Mesenteric fat pad (tissue), 1 donor: ENCODE results near the gene FAM219A. TPM values are rescaled to one million over a fixed set of nuclear protein-coding genes. Genes with fewer than 3 reads are reported as not detected.
"Not testable (repeated sequence)": the region's sequence is repeated elsewhere in the genome, so short reads cannot be mapped to it uniquely, and the experiment has no call there.

Source experiments
- DNase-seq: peaks from one replicate; pipeline ENCODE4 v3.0.0-alpha.2; 2020; ENCODE audit warnings: low spot score
- total RNA-seq: library from RNA; stranded (reverse); fragmentation: NEBNext Ultra II Directional; extraction: Animal tissue kit (Norgen Biotek cat#: 25700); gene quantifications from one replicate; pipeline ENCODE4 v1.2.1, GENCODE V29; 2021
- donor health status: DM: yes; HTN: yes; CAD: no.

The FAM219A gene
- total RNA-seq, 1 donor from 2014 or later, result 53.9 TPM

DNA sequence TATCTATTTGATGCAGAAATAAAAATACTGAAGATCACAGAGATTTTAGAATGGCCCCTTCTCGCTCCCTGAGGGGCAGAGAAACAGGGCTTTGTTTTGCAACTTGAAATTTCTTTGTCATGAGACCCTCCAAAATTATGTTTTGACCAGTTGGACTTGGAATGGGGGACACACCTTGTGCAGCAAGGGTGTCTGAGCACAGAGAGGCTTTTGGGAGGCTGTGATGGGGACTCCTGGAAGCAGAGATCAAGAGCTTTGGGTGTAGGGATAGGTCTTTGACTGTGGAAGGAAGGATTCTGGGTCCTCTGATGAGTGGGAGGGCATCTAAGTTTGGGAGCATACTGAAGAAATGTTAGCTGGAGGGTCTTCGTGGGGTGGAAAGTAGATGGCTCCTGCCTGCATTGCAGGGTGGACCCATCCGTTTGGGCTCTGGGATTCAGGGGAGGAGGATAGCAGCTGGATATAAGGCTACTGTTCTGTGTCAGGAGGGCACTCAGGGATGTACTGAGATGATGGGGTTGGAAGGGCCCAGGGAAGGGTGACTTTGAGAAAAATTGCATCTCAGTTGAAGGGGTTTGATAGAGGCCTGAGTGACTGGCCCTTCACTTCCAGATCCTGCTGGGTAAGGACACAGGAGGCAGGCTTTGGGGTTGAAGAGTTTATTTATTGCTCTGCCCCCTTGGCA lies 79.9 kb downstream of the FAM219A start:
- no peak for DNase-seq

GRCh38 chr9:34377404-34377746 lies 81.0 kb downstream of the FAM219A start:
- DNase-seq, result peak; percentile 80

DNA sequence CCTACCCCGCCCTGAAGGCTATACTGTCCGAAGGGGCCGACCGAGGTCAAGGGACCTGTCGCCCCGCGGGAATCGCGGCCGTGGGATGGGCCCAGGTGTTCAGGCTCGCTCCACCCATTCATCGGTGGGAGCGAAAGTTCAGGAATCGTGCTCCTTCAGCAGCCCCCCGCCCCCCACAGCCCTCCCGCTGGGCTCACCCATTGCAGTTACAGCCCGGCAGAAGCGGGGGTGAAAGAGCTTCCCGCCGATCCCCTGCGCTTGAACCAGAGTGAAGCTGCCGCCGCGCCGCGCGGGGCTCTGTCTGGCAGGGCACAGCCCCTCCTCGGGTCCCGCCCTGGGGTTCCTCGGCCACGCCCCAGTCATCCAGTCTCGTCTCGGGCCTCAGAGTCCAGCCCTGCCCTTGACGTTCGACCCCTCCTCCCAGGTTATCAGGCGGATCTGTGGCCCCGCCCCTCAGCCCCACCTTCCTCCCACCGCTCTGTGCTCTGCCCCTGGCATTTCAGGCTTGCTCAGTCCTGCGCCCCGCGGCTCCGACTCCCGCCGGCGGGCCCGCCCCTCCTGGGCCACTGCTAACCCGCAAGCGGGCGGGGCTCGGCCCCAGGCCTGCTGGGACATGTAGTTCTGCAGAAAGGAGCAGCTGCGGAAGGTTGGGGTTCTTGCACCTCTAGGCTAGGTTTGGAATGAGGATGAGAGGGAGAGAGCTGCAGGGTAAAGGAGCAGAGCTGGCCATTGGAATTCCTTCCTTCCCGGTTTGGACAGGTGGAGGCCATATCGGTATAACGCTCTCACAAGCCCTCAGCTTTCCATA lies 81.6 kb downstream of the FAM219A start, which contains the start of gene MYORG:
MYORG (minus strand) TSS at position 303 of the 808 bp plus-strand sequence. CDS start 3,955 bp downstream, outside the sequence.
- peak; percentile 97 for DNase-seq

- DNase-seq, result peak; percentile 91
Observed at GRCh38 chr9:34375901-34376595, 82.3 kb downstream of the FAM219A start.

DNA sequence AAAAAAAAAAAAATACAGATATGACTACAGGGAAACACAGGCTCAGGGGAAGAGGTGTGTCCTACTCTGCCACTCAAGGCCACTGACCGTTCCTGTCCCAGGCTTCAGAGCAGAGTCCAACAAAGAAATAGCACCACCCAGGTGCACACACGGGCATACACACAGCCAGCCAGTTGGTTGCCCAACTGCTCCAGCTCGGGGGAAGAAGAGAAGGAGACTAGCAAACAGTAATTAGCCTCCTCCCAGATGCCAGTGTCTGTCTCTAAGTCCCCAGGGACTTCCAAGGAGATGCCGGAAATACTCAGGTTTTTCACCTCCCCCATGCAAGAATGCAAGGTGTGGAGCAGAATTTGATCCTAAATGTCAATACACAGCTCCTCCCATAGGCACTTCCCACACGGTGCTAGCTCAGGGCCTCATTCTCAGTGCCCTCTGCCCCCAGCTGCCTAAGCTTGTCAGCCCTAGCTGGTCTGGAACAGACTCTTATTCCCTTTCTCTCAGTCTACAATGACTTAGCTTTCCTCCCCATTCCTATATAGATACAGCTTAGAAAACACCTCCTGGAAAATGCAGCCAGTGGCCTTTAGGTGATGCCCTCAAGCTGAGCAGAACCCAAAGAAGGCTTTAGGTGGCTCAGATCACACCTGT lies 83.3 kb downstream of the FAM219A start:
- DNase-seq, result no peak

DNA sequence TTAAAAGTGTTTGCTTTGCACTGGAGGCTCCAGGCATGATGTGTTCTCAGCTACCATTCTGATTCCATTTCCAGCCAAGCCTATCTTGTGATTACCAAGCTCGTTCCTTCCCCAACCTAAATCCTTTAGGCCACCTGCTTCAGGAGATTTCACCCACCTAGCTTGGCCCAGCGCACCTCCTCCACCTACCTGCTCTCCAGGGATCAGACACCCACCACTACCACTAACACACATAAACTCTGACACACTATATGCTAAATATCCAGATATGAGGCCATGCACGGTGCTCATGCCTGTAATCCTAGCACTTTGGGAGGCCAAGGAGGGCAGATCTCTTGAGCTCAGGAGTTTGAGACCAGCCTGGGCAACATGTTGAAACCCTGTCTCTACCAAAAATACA lies 84.0 kb downstream of the FAM219A start:
- DNase-seq, result no peak

DNA sequence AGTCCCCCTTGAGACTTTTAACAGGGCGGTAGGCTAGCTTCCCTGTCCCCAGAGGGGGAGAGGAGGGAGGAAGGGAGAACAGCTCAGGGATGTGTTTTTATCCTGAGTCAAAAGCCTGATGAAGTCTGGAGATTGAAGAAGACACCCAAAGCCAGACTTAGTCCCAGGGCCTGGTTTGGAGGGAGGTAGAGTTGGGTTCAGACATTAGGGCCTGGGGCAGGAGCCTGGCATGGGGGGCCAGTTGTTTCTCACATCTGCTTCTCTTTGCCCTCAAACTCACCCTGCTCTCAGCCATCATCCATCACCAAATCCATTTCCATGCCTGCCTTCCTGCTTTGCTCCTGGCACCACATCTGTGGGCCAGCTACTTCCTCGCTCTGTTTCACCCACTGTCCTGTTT lies 84.6 kb downstream of the FAM219A start:
- DNase-seq, result no peak

DNA sequence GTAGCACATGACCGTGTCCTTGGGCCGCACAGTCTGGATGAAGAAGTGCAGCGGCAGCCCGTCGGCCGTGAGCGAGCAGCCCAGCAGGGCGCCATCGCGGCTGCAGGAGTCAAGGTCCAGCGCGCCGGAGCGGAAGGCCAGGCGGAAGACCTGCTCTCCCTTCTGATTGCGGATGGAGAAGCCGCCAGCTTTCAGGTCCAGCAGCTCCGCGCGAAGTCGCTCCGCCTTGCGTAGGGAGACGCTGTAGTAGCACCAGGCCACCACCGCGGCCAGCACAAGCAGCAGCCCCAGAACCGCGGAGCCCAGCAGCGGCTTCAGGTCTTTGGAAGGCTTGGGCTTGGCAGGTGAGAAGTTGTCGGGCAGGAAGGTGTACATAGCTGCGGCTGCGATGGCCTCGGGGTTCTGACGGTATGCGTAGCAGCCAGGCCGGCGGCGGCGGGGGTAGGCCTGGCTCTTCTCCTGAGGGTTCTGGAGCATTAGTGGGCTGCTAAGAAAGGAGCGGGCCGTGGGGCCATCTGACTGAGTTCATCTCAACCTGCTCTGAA lies 85.8 kb downstream of the FAM219A start:
- DNase-seq, result peak; percentile 90

DNA sequence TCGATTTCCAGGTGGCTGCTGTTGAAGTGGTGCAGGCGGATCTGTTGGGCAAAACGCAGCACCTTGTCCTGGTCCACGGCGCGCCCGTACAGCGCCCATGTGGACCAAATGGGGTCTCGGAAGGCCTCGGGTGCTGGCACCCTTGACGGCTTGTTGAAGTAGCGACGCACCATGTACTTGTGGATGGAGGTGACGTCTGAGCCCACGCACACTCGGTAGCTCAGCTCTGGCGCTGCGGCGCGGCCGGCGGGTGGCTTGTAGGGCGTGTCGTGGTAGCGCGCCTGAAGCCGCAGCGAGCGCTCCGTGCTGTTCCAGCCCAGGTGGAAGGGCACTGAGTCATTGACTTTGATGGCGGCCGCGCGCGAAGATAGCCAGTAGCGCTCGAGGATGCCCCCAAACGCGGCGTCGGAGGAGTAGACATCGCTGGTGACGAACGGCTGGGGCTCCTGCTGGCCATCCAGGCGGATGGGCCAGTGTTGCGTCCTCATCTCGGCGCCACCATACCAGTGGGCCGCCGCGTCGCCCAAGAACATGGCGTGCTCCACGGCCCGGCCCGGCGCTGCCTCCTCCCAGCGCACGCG lies 86.4 kb downstream of the FAM219A start:
- peak; percentile 78 for DNase-seq

DNA sequence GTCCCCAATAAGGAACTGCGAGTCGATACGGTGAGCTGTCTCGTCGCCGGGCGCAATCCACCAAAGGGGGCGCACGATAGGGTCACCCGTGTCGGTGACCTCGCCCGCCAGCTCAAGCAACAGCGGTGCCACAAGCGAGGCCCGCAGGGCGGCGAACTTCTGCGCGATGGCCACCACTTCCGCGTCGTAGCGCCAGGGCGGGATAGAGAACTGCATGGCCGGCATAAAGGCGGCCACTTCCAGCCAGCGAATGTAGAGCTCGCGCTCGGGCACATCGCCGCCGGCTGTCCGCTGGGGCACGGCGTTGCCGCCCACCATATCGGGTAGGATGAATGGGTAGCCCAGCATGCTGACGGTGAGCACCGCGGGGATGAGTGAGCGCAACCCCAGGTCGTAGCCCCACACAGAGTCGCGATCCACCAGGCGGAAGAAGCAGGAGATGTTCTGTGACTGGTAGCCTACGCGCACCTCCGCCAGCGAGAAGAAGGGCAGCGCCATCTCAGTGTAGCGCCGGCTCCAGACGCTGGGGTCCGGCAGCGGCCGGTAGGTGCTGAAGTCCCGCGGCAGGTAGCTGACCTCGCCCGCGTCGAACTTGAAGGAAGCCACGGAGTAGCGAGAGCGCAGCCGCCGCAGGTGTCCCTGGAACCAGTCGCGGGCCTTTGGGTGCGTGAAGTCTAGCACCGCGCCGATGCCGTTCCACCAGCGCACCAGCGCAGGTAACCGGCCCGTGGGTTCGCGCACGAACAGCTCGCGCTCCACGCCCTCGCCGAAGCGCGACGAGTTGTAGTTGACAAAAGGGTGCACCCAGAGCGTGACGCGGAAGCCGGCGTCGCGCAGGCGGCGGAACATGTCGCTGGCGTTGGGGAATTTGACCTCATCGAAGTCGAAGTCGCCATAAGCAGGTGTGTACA lies 87.1 kb downstream of the FAM219A start:
- DNase-seq, result peak; percentile 87

DNA sequence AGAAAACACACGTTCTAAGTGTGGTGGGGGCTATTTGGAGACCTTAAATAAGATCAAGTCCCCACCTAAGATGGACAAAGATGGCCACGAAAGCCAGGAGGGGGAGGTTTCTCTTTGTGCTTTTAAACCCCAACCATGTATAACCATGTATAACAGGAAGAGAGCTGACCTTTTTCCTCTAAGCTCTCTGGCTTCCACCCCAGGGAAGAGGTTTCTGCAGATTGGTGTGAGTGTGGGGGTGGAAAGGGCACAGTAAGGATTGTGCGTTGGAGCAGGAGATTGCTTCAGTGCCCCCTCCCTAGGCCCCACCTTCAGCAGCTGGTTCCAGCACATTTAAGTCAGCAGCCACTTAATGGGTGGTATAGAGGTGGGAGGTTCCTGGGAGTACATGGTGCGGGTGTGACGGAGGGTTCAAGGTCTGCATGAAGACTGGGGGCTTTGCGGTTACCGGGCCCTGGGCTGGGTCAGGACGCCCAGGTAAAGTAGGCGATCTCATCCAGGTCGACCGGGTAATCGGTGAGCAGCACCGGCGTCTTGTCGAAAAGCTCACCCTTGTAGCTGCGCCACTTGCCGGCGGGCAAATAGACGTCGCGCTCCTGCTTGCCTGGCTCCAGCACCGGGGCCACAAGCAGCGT lies 87.9 kb downstream of the FAM219A start:
- DNase-seq, result no peak

- no peak for DNase-seq
Observed at GRCh38 chr9:34369636-34370035, 88.7 kb downstream of the FAM219A start.

- DNase-seq, result not testable (repeated sequence)
Observed at GRCh38 chr9:34368796-34369195, 89.6 kb downstream of the FAM219A start.

DNA sequence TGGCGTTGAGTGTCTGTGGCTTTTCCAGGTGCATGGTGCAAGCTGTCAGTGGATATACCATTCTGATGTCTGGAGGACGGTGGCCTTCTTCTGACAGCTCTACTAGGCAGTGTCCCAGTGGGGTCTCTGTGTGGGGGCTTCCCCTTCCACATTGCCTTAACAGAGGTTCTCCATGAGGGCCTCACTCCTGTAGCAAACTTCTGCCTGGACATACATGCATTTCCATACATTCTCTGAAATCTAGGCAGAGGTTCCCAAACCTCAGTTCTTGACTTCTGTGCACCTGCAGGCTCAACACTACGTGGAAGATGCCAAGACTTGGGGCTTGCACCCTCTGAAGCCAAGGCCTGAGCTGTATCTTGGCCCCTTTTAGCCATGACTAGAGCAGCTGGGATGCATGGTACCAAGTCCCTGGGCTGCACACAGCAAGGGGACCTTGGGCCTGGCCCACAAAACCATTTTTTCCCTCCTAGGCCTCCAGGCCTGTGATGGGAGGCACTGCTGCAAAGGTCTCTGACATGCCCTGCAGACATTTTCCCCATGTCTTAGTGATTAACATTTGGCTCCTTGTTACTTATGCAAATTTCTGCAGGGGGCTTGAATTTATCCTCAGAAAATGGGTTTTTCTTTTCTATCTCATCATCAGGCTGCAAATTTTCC lies 90.5 kb downstream of the FAM219A start:
- DNase-seq, result not testable (repeated sequence)

DNA sequence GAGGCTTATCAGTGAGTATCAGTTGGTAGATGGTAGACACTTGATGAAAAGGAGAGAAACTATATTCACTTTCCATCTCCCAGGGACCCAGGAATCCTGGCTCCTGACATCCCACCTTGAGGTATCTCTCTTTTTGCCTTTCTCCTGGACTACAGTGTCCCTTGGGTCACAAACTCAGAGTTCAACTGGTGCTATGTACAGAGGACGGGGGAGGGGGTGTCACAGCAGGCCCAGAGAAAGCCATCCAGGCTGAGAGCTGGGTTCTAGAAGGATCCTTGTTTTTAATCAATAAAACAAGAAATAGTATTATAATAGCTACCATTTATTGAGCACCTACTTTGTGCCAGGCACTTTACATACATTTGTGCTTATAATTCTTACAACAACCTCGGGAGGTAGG lies 92.0 kb downstream of the FAM219A start:
- DNase-seq, result no peak

DNA sequence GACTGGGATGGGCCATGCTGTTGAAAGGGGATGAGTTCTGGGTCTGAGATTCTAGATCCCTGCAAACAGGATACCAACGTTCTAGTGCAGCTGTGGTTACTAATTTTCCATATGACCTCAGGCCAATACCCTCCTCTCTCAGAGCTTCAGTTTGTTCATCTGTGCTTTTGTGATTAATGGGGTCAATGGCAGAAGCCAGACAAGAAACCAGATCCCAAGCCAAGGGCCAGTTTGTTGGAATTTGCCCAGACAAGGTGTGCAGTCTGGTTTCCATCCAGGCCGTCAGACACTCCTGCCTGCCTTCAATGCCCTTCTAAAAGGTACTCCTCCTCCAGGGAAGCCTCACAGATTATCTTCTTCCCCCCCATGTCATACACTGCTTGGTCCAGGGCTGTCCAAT lies 93.1 kb downstream of the FAM219A start:
- no peak for DNase-seq

GRCh38 chr9:34363619-34364351 lies 94.6 kb downstream of the FAM219A start:
- peak; percentile 65 for DNase-seq

DNA sequence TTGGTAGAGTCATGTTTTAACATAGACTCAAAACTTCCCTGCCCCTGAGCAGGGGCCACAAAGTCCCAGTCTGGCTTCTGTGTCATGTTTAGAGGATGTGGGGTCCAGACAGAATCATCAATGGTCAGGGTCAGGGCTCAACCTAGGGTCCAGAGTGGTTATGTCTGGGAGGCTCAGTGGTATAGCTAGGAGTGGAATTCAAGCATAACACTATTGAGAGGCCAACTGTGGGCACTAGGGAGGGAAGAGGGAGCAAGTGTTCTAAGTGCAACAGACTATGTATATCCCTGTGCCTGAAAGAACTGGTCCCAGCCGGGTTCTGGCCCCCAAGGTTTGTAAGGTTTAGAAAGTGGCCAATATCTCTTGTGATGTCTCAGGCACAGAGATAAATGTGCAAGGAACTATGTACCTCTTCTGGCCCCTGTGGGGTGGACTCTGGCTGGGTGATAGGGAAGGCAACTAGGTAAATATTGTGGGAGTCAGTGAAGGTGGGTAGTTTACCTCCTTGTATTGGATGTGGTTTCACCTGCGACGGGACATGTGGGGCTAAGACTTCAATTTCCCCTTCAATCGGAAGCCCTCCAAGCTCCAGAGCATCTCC lies 95.7 kb downstream of the FAM219A start:
- DNase-seq, result no peak
